Trophoblast cell (in vitro differentiated cells and primary cell): ENCODE data around the gene COTL1.

Source experiments
- DNase-seq, 2 donors: peaks; one replicate each; pipeline ENCODE4 v3.0.0-alpha.2; 2016
- H2AFZ ChIP-seq: 2 replicates; pipeline ENCODE4 v1.6.1; 2013; ENCODE audit warnings: low read length, moderate library complexity, mild to moderate bottlenecking; ENCODE audit not compliant: insufficient read depth, poor library complexity
- H2AK5ac ChIP-seq: 2 replicates; pipeline ENCODE4 v1.6.1; 2013; ENCODE audit warnings: mild to moderate bottlenecking, low read length
- H2BK120ac ChIP-seq: 2 replicates; pipeline ENCODE4 v1.6.1; 2013; ENCODE audit warnings: low read length, mild to moderate bottlenecking, moderate library complexity; ENCODE audit not compliant: insufficient read depth, poor library complexity
- H2BK12ac ChIP-seq: 2 replicates; pipeline ENCODE4 v1.6.1; 2013; ENCODE audit warnings: mild to moderate bottlenecking, low read length, moderate library complexity
- H2BK5ac ChIP-seq: 2 replicates; pipeline ENCODE4 v1.6.1; 2013; ENCODE audit warnings: low read length, low read depth, moderate library complexity, mild to moderate bottlenecking; ENCODE audit not compliant: poor library complexity
- H3K14ac ChIP-seq: 2 replicates; pipeline ENCODE4 v1.6.1; 2013; ENCODE audit warnings: mild to moderate bottlenecking, low read length
- H3K18ac ChIP-seq: 2 replicates; pipeline ENCODE4 v1.6.1; 2013; ENCODE audit warnings: mild to moderate bottlenecking, low read length
- H3K23ac ChIP-seq: 2 replicates; pipeline ENCODE4 v1.6.1; 2013; ENCODE audit warnings: low read length
- H3K27ac ChIP-seq: 2 replicates; pipeline ENCODE4 v1.5.1; 2013; ENCODE audit warnings: low read depth, mild to moderate bottlenecking, inconsistent platforms, low read length, moderate library complexity
- H3K27me3 ChIP-seq: 2 replicates; pipeline ENCODE4 v1.6.1; 2013; ENCODE audit warnings: inconsistent platforms, mild to moderate bottlenecking, low read length, moderate library complexity; ENCODE audit not compliant: insufficient read depth
- H3K36me3 ChIP-seq, 2 experiments: 1 replicate in 1 of 2; 2 replicates in 1 of 2; pipeline ENCODE4 v1.6.1; 2013; ENCODE audit warnings: low read length in 2 of 2, mild to moderate bottlenecking in 2 of 2, moderate library complexity in 1 of 2; ENCODE audit not compliant: insufficient read depth in 2 of 2, control insufficient read depth in 1 of 2
- H3K4ac ChIP-seq: 2 replicates; pipeline ENCODE4 v1.6.1; 2013; ENCODE audit warnings: low read depth, mild to moderate bottlenecking, low read length, moderate library complexity
- H3K4me1 ChIP-seq, 2 experiments: 1 replicate in 1 of 2; 2 replicates in 1 of 2; pipeline ENCODE4 v1.6.1; 2013; ENCODE audit warnings: low read length in 2 of 2, mild to moderate bottlenecking in 2 of 2, moderate library complexity in 1 of 2; ENCODE audit not compliant: insufficient read depth in 2 of 2, control insufficient read depth in 1 of 2
- H3K4me2 ChIP-seq: 2 replicates; pipeline ENCODE4 v1.6.1; 2013; ENCODE audit warnings: inconsistent platforms, mild to moderate bottlenecking, low read length, moderate library complexity
- H3K4me3 ChIP-seq: 2 replicates; pipeline ENCODE4 v1.5.1; 2013; ENCODE audit warnings: mild to moderate bottlenecking, low read depth, low read length, inconsistent platforms
- H3K79me1 ChIP-seq: one replicate; pipeline ENCODE4 v1.6.1; 2013; ENCODE audit warnings: low read length
- H3K79me2 ChIP-seq: 2 replicates; pipeline ENCODE4 v1.6.1; 2013; ENCODE audit warnings: low read length, mild to moderate bottlenecking; ENCODE audit not compliant: control insufficient read depth, insufficient read depth, poor library complexity
- H3K9ac ChIP-seq: 2 replicates; pipeline ENCODE4 v1.6.1; 2013; ENCODE audit warnings: mild to moderate bottlenecking, low read length
- H3K9me3 ChIP-seq: 2 replicates; pipeline ENCODE4 v1.6.1; 2013; ENCODE audit warnings: low read depth, mild to moderate bottlenecking, control low read depth, inconsistent platforms, low read length; ENCODE audit not compliant: insufficient read depth
- H4K12ac ChIP-seq: 2 replicates; pipeline ENCODE4 v1.6.1; 2013; ENCODE audit warnings: low read depth, mild to moderate bottlenecking, low read length, moderate library complexity
- H4K8ac ChIP-seq: 2 replicates; pipeline ENCODE4 v1.6.1; 2013; ENCODE audit warnings: low read depth, mild to moderate bottlenecking, low read length, moderate library complexity
- H4K91ac ChIP-seq: one replicate; pipeline ENCODE4 v1.6.1; 2013; ENCODE audit warnings: low read depth, mild to moderate bottlenecking, low read length, moderate library complexity
- WGBS: extraction: QIAGEN DNeasy Blood & Tissue Kit; methylation state at CpG from one replicate; pipeline ENCODE4 v1.1.7; 2013; ENCODE audit warnings: missing lambda C conversion rate; ENCODE audit not compliant: insufficient read length, insufficient coverage; ENCODE audit errors: extremely low coverage; 5-methylcytosine and 5-hydroxymethylcytosine counted together

COTL1 gene

GRCh38 chr16:84596161-84596560, 21.7 kb downstream of the COTL1 start:
- Histone ChIP-seq H3K4me2 (no peak overlapping the region), H3K36me3 (peaks cover 10 to 11% of the 10 kb centered on the region in 2 experiments), H3K79me1 (no peaks in the 10 kb centered on the region), H2BK120ac (no peak overlapping the region), H3K27me3 (no peaks in the 10 kb centered on the region), H3K23ac (no peak overlapping the region), H2AK5ac (no peak overlapping the region), H4K91ac (no peak overlapping the region), H2BK5ac (no peak overlapping the region), H2AFZ (no peak overlapping the region), H3K18ac (no peak overlapping the region), H3K9me3 (peaks cover 2% of the 10 kb centered on the region), H4K8ac (no peak overlapping the region), H3K14ac (no peak overlapping the region), H2BK12ac (no peak overlapping the region), H3K4me3 (no peak overlapping the region), H3K79me2 (no peaks in the 10 kb centered on the region), H3K4me1 (peaks cover 5 to 12% of the 10 kb centered on the region in 2 experiments), H3K4ac (no peak overlapping the region), H3K27ac (no peak overlapping the region), H4K12ac (no peak overlapping the region), H3K9ac (no peak overlapping the region)
- DNase-seq, result no peak

DNA sequence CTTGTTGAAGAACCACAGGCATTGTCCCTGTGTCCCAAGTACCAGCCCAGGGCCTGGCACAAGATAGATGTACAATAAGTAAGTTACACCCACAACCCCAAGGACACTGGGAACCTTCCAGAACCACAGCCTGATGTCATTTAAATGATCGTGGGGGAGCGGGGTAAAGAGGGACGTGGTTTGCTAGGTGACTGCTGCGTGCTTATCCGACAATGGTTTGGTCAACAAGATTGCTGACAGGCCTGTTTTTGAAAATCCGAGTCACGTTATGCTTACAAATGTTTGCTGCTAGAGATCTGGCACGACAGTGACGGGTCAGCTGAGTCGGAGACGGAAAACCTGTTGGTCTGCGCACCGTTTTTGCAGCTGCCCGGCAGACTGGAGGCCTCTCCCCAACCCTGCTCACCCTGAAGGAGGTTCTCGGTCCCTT, 22.8 kb downstream of the COTL1 start:
- no peak overlapping the region for H3K14ac ChIP-seq
- H3K23ac ChIP-seq, result no peak overlapping the region
- H3K4me1 ChIP-seq, result peaks cover 5 to 12% of the 10 kb centered on the region in 2 experiments
- no peaks in the 10 kb centered on the region for H3K79me1 ChIP-seq
- peaks cover 14 to 15% of the 10 kb centered on the region in 2 experiments for H3K36me3 ChIP-seq
- H3K4me2 ChIP-seq, result no peak overlapping the region
- no CpG with 5 or more reads among the region's 15 CpGs for WGBS
- no peak overlapping the region for H2BK120ac ChIP-seq
- no peak overlapping the region for H4K91ac ChIP-seq
- H3K9ac ChIP-seq, result peak overlapping the region; percentile 41
- DNase-seq, result peak in 1 of 2 donors; percentile 58
- no peak overlapping the region for H3K4ac ChIP-seq
- H3K79me2 ChIP-seq, result no peaks in the 10 kb centered on the region
- H3K18ac ChIP-seq, result no peak overlapping the region
- no peak overlapping the region for H2AFZ ChIP-seq
- no peak overlapping the region for H2AK5ac ChIP-seq
- no peak overlapping the region for H4K12ac ChIP-seq
- peaks cover 2% of the 10 kb centered on the region for H3K9me3 ChIP-seq
- H3K27ac ChIP-seq, result no peak overlapping the region
- H3K27me3 ChIP-seq, result no peaks in the 10 kb centered on the region
- H2BK5ac ChIP-seq, result no peak overlapping the region
- H4K8ac ChIP-seq, result no peak overlapping the region
- H3K4me3 ChIP-seq, result peak overlapping the region; percentile 33
- no peak overlapping the region for H2BK12ac ChIP-seq

DNA sequence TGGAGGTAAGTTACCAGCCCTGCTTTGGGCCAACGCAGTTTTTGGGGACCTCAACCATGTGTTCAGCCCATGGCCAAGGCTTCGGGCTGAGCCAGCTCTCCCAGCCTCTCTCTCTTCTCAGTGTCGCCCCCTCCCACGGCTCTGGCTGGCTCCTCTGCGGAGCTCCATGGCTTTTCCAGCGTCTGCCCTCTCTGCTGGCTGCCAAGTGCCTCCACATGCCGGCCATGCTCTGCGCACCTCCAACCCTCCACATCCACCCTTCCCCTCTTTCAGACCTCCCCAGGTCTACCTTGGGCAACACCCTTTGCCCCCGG, 23.2 kb downstream of the COTL1 start:
- Histone ChIP-seq H4K91ac (no peak overlapping the region), H2BK12ac (no peak overlapping the region), H3K4ac (no peak overlapping the region), H2AK5ac (no peak overlapping the region), H3K9me3 (peaks cover 2% of the 10 kb centered on the region), H3K36me3 (peaks cover 18 to 19% of the 10 kb centered on the region in 2 experiments), H3K27me3 (no peaks in the 10 kb centered on the region), H3K4me1 (peaks cover 2 to 10% of the 10 kb centered on the region in 2 experiments), H3K9ac (no peak overlapping the region), H4K8ac (no peak overlapping the region), H3K18ac (no peak overlapping the region), H3K4me3 (no peak overlapping the region), H3K79me1 (no peaks in the 10 kb centered on the region), H2AFZ (no peak overlapping the region), H2BK120ac (no peak overlapping the region), H3K14ac (no peak overlapping the region), H3K4me2 (no peak overlapping the region), H4K12ac (no peak overlapping the region), H3K23ac (no peak overlapping the region), H3K27ac (no peak overlapping the region), H3K79me2 (no peaks in the 10 kb centered on the region), H2BK5ac (no peak overlapping the region)
- DNase-seq, result no peak
- WGBS, result no CpG with 5 or more reads among the region's 9 CpGs

DNA sequence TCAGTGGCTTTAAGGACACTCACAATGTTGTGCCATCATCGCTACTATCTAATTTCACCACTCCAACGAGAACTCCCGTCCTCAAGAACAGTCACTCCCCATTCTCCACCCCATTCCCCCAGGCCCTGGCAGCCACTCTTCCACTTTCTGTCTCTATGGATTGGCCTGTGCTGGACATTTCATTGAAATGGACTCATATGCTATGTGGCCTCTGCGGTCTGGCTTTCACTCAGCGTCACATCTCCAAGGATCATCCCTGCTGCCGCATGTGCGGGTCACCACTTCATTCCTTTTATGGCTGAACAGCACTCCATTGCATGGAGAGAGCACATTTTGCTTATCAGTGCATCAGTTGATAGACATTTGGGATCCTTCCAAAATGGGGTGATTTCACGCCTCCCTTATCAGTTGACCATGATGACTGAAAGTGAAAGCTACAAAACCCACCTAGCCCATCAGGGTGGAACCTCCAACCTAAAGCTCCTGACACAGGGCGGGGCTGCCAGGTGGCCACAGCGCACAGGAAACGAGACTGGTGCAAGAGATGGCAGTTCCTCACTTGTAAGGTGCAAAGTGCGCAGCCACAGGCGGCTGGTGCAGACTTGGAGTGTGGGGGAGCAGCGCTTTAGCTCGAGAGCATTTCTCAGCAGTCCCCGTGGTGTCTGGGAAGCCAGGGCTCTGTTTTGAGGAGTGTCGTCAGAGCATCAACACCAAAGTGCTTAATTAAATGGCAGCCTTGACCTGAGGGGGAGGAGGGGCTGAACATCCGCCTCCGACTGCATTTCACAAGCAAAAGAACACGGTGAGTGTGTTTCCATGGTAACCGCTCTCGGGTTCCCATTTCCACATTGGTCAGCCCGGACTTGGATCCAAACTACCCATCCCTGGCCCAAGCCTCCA, 23.8 kb downstream of the COTL1 start:
- Histone ChIP-seq H2AK5ac (no peak overlapping the region), H3K9me3 (peaks cover 2% of the 10 kb centered on the region), H3K27me3 (no peaks in the 10 kb centered on the region), H3K4ac (no peak overlapping the region), H2BK12ac (no peak overlapping the region), H3K18ac (no peak overlapping the region), H3K36me3 (peaks cover 21 to 24% of the 10 kb centered on the region in 2 experiments), H2AFZ (no peak overlapping the region), H4K12ac (no peak overlapping the region), H3K4me2 (no peak overlapping the region), H3K4me3 (no peak overlapping the region), H3K79me2 (no peaks in the 10 kb centered on the region), H3K79me1 (no peaks in the 10 kb centered on the region), H4K8ac (no peak overlapping the region), H3K14ac (no peak overlapping the region), H3K4me1 (peaks cover 2 to 6% of the 10 kb centered on the region in 2 experiments), H2BK120ac (no peak overlapping the region), H3K9ac (no peak overlapping the region), H3K23ac (no peak overlapping the region), H3K27ac (no peak overlapping the region), H2BK5ac (no peak overlapping the region), H4K91ac (no peak overlapping the region)
- WGBS, result 100% methylated on average over 2 of the region's 23 CpGs
- DNase-seq, result peak; percentile 58 to 59
